D721Med (cell line): ENCODE measurements around the gene A1BG.
"Not testable (repeated sequence)": the region's sequence is repeated elsewhere in the genome, so short reads cannot be mapped to it uniquely, and the experiment has no call there.

Experiments
- DNase-seq: peaks from one replicate; pipeline ENCODE4 v3.0.0; 2011; ENCODE audit warnings: low spot score; ENCODE audit not compliant: insufficient read length
- FAIRE-seq: peaks from 2 replicates; lab custom pipeline; 2011; peaks lifted over from hg19 to GRCh38; lab: Jason Lieb, UNC
- CTCF ChIP-seq: IDR thresholded peaks from 2 replicates; pipeline ENCODE4 v1.5.1; 2012; ENCODE audit warnings: mild to moderate bottlenecking, control low read depth; ENCODE audit not compliant: insufficient read depth; ENCODE audit errors: missing control alignments

Gene A1BG

DNA sequence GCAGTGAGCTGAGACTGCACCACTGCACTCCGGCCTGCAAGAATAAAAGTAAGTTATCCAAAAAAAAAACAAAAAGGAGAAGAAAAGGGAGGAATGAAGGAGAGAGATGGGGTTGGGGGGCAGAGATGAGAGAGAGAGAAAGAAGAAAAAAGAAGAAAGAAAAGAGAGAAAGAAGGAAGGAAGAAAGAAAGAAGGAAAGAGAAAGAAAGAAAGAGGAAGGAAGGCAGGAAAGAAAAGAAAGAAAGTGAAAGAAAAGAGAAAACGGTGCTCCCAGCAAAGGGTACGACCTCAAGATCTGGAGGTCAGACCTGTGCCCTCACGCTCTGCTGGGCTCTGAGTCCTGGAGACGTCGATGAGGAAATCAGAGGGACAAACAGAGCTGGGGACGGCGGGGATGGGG lies 3.7 kb downstream of the A1BG start:
- no peak for DNase-seq
- no peak for TF ChIP-seq CTCF
- no peak for FAIRE-seq

DNA sequence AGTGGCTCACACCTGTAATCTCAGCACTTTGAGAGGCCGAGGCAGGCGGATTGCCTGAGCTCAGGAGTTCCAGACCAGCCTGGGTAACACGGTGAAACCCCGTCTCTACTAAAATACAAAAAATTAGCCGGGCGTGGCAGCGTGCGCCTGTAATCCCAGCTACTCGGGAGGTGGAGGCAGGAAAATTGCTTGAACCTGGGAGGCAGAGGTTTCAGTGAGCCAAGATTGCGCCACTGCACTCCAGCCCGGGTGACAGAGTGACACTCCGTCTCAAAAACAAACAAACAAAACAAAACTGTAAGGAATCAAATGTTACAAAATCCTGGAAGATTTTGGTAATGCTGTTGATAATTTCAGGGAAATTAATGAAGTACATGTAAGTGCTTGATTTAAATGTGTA lies 5.2 kb downstream of the A1BG start:
- FAIRE-seq, DNase-seq: not testable (repeated sequence)

DNA sequence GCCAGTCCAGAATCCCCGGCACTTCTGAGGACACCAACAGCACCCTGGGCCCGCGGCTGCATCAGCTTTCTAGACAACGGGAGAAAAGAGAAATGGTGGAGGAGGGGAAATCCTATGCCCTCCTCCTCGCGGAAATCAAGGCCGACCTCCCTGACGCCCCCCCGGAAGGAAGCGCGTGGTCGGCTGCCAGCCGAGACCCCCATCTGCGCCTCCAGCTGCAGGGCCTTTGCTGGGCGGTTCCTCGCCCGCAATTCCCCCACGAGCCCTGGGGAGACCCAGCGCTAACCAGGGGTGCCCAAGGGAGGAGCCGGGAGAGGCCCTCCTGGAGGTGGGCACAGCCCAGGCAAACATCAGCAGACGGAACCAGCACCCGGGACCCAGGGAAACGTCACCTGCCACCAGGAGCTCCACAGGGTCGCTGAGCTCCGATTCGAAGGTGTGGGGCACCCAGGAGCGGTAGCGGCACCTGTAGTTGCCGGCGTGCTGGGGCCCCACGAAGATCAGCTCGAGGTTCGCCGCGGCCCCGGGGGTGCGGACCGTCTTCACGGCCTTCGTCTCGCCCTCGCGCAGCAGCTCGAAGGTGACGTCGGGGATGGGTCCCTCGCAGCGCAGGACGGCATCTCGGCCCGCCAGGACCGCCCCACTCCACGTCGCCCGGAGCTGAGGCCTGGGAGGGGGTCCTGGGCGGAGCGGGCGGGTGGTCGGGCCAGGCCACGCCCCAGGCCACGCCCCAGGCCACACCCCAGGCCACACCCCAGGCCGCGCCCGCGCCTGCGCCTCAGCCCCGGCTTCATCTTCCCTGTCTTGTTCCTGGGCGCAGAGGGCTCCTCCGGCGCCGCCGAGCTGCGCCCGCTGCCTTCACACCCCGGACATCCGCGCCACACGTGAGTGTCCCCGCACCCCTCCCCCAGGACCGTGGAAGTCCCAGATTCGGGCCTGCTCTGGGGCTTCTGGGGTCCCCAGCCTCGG lies 6.0 kb downstream of the A1BG start:
- DNase-seq = peak; percentile 70
- TF ChIP-seq CTCF = no peak
- no peak for FAIRE-seq

DNA sequence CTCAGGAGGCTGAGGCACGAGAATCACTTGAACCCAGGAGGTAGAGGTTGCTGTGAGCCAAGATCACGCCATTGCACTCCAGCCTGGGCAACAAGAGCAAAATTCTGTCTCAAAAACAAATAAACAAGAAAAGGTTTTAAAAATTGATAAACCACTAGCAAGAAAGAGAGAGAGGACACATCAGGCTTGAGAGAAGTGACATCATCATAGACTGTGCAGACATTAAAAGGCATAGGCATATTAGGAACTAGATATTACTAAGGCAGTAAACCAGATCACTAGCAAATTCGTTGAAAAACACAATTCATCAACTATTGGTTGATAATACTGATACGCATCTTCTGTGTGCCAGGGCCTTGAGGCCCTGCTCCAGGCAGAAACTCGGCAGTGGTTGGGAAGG lies 7.7 kb downstream of the A1BG start:
- DNase-seq (no peak), FAIRE-seq (no peak)
- no peak for TF ChIP-seq CTCF

DNA sequence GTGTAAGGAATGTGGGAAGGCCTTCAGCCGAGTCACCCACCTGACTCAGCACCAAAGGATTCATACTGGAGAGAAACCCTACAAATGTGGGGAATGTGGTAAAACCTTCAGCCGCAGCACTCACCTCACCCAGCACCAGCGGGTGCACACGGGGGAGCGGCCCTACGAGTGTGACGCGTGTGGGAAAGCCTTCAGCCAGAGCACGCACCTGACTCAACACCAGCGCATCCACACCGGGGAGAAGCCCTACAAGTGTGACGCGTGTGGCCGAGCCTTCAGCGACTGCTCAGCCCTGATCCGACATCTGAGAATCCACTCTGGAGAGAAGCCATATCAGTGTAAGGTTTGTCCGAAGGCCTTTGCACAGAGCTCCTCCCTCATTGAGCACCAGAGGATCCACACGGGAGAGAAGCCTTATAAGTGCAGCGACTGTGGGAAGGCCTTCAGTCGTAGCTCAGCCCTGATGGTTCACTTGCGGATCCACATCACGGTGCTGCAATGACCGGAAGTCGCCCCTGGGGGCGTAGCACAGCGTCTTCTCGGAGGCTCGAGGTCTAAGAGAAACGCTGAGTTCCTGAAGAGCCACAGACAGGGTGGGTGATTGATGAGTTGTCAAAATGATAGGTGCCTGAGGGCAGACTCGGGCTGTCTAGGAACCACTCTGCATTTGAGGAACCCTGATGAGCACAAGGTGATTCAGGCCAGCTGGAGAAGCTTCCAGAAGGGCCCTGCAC lies 14.3 kb downstream of the A1BG start:
- DNase-seq (no peak), FAIRE-seq (no peak)
- no peak for TF ChIP-seq CTCF

GRCh38 chr19:58338336-58338735 lies 15.0 kb downstream of the A1BG start:
- FAIRE-seq = no peak
- no peak for DNase-seq
- no peak for TF ChIP-seq CTCF

- DNase-seq = no peak
- FAIRE-seq = no peak
- no peak for TF ChIP-seq CTCF
These were observed 16.5 kb downstream of the A1BG start for GRCh38 chr19:58336820-58337219.
